Ecto neural progenitor cell (in vitro differentiated cells): ENCODE results near the gene GHR.

Source experiments
- DNase-seq: peaks from one replicate; pipeline ENCODE4 v3.0.0-alpha.2; 2018; ENCODE audit warnings: low spot score

GHR gene

GRCh38 chr5:42516282-42517042 is 93.2 kb downstream of the GHR start:
- DNase-seq = no peak

GRCh38 chr5:42517164-42517563 is 93.9 kb downstream of the GHR start:
- DNase-seq = no peak

DNA sequence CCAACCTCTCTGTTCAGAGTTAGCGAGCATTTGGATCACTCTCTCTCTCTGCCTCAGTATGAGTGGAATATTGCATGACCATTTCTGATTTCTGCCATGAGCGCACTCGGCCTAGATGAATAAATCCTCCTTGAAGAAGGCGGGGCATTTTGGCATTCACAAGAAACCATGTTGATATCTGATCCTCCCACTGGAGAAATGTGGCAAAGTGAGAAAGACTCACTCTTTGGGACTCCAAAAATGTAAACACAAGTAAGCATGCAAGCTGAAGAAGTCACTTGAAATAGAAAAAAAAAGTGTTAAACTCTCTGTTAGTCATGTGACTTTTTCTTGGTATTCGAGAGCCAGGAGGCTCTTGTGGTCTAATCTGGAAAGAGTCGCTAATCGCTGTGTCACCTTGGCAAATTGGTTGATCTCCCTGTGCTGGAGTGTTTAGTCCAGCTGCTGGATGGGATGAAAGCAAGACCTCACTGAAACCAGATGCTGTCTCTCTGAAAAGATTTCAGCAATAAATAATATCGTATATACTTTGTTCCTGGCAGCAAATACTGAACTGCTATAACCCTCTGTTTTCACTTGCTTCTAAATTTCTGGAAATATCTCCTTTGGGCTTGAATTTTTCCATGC is 95.5 kb downstream of the GHR start:
- DNase-seq = no peak

DNA sequence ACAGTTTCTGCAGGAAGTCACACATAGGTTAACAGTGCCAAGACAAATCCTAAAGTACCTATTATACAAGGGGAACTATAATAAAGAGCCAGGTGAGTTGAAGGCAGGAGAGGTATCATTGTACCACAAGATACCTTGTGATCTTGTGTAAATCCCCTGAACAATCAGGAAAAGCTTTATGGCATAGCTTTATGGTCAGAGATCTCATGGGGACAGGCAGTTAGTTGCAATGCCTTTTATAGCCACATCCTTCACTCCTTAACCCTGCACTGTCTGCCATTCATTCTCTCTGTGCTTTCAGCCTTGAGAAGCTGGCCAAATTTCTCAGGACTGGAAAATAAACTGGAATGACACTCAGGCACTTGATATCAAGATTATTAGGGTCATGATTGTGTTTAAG is 97.0 kb downstream of the GHR start:
- DNase-seq = no peak

- DNase-seq = no peak
Observed at GRCh38 chr5:42520957-42521356, 97.7 kb downstream of the GHR start.

- DNase-seq = no peak
Observed at GRCh38 chr5:42521406-42521805, 98.2 kb downstream of the GHR start.

DNA sequence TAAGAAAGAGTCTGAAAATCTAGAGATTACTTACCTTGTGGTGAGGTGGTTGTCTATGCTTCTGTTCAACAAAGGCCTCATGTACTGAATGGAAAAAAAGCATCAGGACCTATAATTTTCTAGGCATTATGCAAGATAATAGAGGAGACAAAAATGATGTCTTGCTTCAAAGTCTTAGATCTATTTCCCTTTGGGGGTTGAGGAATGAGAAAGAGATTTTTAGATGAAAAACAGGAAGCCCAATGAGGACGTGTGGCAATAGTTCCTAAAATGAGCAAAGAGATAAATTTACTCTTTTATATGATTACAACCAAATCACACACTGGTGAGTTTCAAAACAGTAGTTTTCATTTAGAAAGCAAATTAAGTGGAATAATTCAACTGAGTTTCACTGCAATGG is 99.5 kb downstream of the GHR start:
- DNase-seq = no peak

- DNase-seq = no peak
Observed at GRCh38 chr5:42526179-42526578, 102.9 kb downstream of the GHR start.

DNA sequence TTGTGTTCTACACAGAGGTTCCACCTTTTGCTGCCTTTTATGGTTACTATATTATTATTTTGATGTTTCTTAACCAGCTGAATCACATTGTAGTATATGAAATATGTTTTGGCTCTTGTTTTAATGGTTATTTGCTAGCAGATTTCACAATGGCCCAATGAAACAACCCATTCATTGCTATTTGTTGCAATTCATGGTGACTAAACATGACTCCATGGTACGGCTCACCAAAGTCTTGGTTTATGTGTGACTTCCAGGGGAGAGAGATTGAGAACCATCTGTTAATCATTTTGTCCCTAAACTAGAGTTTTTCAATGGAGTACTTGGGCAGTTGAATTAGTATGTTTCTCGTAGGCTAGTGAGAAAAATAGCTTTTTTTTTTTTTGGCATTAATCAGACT is 108.4 kb downstream of the GHR start:
- no peak for DNase-seq

- DNase-seq = no peak
Observed at GRCh38 chr5:42542106-42542505, 118.9 kb downstream of the GHR start.

DNA sequence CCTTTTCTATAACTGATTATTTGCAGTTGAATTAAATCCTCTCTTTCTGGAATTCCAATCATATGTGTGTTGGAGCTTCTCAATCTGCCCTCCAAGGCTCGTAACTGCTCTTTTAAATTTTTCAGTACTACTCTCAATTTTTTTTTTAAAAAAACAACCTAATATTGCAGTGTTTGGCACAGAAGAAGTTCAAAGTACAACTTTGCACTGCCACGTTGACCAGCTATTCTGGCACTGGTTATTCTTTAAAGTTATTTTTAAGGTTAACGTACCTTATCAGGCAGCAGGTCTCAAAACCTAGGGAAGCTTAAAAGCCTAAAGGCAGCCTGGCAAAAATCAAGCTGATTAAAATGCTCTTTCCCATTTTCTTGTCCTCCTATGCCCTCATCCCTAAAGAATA is 120.5 kb downstream of the GHR start:
- no peak for DNase-seq

GRCh38 chr5:42545038-42545437 is 121.8 kb downstream of the GHR start:
- no peak for DNase-seq

DNA sequence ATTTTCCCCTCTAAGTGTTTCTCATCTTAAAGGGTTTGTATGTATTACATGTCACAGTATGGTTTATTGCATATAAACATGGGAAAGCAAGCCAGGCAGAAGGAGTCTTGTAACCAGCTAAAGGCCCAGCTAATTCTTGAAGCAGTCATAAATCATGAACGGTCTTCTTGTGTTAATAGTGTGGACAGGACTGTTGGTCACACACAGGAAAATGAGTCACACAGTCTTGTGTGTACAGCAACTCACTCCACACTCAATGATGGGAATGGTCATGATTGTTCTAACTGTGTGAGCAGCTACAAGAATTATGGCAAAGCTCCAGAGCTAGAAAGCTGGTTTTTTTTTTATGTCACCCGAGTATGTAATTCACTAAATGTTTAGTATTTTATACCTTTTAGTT is 123.9 kb downstream of the GHR start:
- no peak for DNase-seq

GRCh38 chr5:42547894-42548293 is 124.7 kb downstream of the GHR start:
- no peak for DNase-seq

DNA sequence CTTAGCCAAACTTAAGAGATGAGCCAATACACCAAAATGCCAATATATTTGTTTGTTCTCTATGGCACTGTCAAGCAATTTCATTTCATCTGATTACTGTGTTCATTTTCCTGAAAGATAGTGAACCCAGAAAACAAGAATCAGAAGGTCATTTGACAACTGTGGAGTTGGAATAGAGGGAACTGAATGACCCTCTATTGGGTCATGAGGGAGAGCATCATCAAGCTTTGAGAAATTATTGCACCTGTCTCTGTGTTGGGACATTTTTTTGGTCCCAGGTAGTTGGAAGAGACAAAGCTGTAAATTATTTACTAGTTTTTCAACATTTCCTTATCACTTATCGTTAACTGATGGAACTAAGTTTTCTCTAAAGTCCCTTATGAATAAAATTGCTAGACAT is 129.4 kb downstream of the GHR start:
- DNase-seq = no peak

DNA sequence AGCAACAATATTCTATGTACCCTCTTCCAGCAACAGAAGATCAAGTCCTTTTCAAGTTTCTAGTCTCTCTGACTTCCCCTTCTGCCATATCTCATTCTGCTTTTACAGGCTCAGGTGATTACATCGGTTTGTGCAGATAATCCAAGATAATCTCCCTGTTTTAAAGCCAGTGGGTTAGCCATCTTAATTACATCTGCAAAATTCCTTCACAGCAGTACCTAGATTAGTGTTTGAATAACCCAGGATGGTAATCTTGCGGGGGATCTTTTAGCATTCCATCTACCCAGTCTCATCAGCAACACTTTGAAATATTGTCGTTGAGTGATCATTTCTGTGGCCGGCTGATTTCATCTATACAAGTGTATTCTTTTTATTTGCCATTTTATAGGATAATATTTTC is 130.2 kb downstream of the GHR start:
- DNase-seq = no peak

GRCh38 chr5:42555010-42555409 is 131.8 kb downstream of the GHR start:
- no peak for DNase-seq

GRCh38 chr5:42555797-42556196 is 132.6 kb downstream of the GHR start:
- no peak for DNase-seq

- no peak for DNase-seq
Observed at GRCh38 chr5:42557689-42558088, 134.4 kb downstream of the GHR start.

DNA sequence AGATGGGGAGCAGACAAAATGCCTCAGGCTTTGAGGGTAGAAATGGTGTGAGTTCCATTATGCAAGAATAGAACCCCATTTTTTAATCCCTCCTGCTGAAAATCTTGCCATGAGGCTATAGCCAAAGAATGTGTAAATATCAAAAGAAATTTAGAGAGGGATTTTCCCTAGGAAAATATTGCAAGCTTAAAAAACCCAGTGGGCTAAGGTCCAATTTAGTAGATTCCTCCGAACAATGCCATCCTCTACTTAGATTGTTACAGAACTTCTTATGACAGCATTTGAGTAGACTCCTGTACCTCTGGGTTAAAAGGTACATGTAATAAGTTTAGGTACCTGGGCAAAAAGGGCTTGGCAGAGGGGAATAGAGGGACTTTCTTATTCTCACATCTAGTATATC is 138.4 kb downstream of the GHR start:
- DNase-seq = no peak

- DNase-seq = no peak
Observed at GRCh38 chr5:42564689-42565356, 141.6 kb downstream of the GHR start.

GRCh38 chr5:42566652-42567295 is 143.5 kb downstream of the GHR start:
- no peak for DNase-seq

GRCh38 chr5:42569325-42569724 is 146.1 kb downstream of the GHR start:
- DNase-seq = no peak
